Thymus (tissue), 11 donors: ENCODE results near the gene PARVB. TPM values are rescaled to one million over a fixed set of nuclear protein-coding genes. Genes with fewer than 3 reads are reported as not detected.

Experiments
- DNase-seq, 9 donors: peaks; one replicate each; pipeline ENCODE4 v3.0.0-alpha.2; 2013; ENCODE audit warnings: low spot score in 9 of 9, low read depth in 6 of 9, missing footprints in 1 of 9
- H3K27ac ChIP-seq, 2 donors: one replicate each; pipeline ENCODE4 v1.5.1; 2013; ENCODE audit warnings: control low read depth in 1 of 2, low read depth in 1 of 2, low read length in 1 of 2, mild to moderate bottlenecking in 1 of 2, moderate library complexity in 1 of 2
- H3K27me3 ChIP-seq, 2 donors: one replicate each; pipeline ENCODE4 v1.5.1; 2013; ENCODE audit warnings: low read length in 1 of 2; ENCODE audit not compliant: control insufficient read depth in 2 of 2, insufficient read depth in 1 of 2
- H3K36me3 ChIP-seq, 2 donors: one replicate each; pipeline ENCODE4 v1.5.1; 2013; ENCODE audit warnings: low read length in 1 of 2, mild to moderate bottlenecking in 1 of 2, moderate library complexity in 1 of 2; ENCODE audit not compliant: control insufficient read depth in 2 of 2, insufficient read depth in 2 of 2
- H3K4me1 ChIP-seq, 2 donors: one replicate each; pipeline ENCODE4 v1.5.1; 2013; ENCODE audit warnings: low read length in 2 of 2; ENCODE audit not compliant: control insufficient read depth in 2 of 2, insufficient read depth in 2 of 2
- H3K4me3 ChIP-seq, 2 donors: one replicate each; pipeline ENCODE4 v1.5.1; 2013; ENCODE audit warnings: low read length in 2 of 2, control low read depth in 1 of 2, mild to moderate bottlenecking in 1 of 2
- H3K9me3 ChIP-seq, 2 donors: one replicate each; pipeline ENCODE4 v1.5.1; 2013; ENCODE audit warnings: low read length in 1 of 2, mild to moderate bottlenecking in 1 of 2; ENCODE audit not compliant: control insufficient read depth in 2 of 2, insufficient read depth in 1 of 2
- WGBS: extraction: QIAGEN DNeasy Blood & Tissue Kit; methylation state at CpG from one replicate; pipeline ENCODE4 v1.1.7; 2013; 5-methylcytosine and 5-hydroxymethylcytosine counted together
- polyA plus RNA-seq: library from polyadenylated mRNA; stranded (reverse); fragments of 200-250 nt; gene quantifications from one replicate; pipeline ENCODE4 v1.2.3, GENCODE V29; 2013
- total RNA-seq: library from RNA; stranded (reverse); fragments of 120-200 nt; gene quantifications from one replicate; pipeline ENCODE4 v1.2.4, GENCODE V29; 2013
- donor health status: healthy.

PARVB gene
- total and polyA plus RNA-seq, 2 donors: 14.5 to 15.2 TPM

GRCh38 chr22:43988116-43988820 lies 35.8 kb upstream of the PARVB start:
- Histone ChIP-seq H3K27ac (no peak overlapping the region), H3K4me1 (no peaks in the 10 kb centered on the region), H3K4me3 (no peak overlapping the region), H3K36me3 (peaks cover 49 to 66% of the 10 kb centered on the region in 2 donors), H3K9me3 (no peaks in the 10 kb centered on the region), H3K27me3 (no peaks in the 10 kb centered on the region)
- no peak for DNase-seq
- WGBS: 90% methylated on average over 8 of the region's 8 CpGs

DNA sequence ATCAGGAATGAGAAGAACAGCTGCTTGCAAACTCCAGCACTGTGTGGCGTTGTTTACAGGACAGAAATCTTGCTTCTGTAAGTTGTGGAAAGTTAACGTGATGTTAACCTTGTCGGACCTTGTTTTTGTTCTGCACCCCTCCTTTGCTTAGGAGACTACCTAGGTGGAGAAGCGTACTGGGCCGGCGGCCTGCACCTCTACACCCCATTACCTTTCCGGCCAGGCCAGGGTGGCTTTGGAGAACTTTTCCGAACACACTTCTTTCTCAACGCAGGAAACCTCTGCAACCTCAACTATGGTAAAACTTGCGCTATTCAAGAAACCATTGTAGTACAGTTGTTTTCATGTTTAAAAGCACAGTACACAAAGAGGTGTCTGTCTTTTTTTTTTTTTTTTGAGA lies 35.1 kb upstream of the PARVB start:
- Histone ChIP-seq H3K4me1 (no peaks in the 10 kb centered on the region), H3K27me3 (no peaks in the 10 kb centered on the region), H3K27ac (no peak overlapping the region), H3K9me3 (no peaks in the 10 kb centered on the region), H3K4me3 (no peak overlapping the region), H3K36me3 (peaks cover 47 to 65% of the 10 kb centered on the region in 2 donors)
- WGBS: 97% methylated on average over 10 of the region's 10 CpGs
- no peak for DNase-seq

GRCh38 chr22:43990044-43990443 lies 34.1 kb upstream of the PARVB start:
- Histone ChIP-seq H3K36me3 (peaks cover 51 to 70% of the 10 kb centered on the region in 2 donors), H3K27me3 (no peaks in the 10 kb centered on the region), H3K9me3 (no peaks in the 10 kb centered on the region), H3K4me1 (no peaks in the 10 kb centered on the region), H3K4me3 (no peak overlapping the region), H3K27ac (no peak overlapping the region)
- no peak for DNase-seq
- 97% methylated on average over 13 of the region's 13 CpGs for WGBS

DNA sequence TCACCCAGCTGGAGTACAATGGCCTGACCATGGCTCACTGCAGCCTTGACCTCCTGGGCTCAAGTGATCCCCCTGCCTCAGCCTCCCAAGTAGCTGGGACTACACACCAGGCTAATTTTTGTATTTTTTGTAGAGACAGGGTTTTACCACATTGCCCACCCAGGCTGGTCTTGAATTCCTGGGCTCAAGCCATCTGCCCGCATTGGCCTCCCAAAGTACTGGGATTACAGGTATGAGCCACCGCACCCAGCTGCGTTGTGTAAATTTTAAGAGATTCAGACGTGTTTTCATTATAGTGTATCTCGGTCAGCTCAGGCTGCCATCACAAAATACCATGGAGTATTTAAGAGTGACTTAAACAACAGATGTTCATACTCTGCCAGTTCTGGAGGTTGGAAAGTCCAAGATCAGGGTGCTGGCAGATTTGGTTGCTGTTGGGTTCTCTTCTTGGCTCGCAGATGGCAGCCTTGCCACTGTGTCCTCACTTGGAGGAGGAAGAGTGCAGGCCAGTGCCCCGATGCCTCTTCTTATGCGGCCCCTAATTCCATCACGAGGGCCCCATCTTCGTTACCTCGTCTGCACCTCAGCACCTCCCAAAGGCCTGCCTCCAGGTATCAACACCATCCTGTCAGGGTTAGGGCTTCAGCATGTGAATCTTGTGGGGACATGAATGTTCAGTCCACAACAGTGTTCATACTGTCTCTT lies 32.6 kb upstream of the PARVB start:
- no peak overlapping the region for H3K4me3 ChIP-seq
- DNase-seq: no peak
- H3K27me3 ChIP-seq: no peaks in the 10 kb centered on the region
- H3K4me1 ChIP-seq: peaks cover 0 to 11% of the 10 kb centered on the region in 2 donors
- no peaks in the 10 kb centered on the region for H3K9me3 ChIP-seq
- WGBS: 98% methylated on average over 11 of the region's 11 CpGs
- no peak overlapping the region for H3K27ac ChIP-seq
- H3K36me3 ChIP-seq: peaks cover 55 to 62% of the 10 kb centered on the region in 2 donors

GRCh38 chr22:43992331-43992821 lies 31.7 kb upstream of the PARVB start:
- DNase-seq: no peak
- Histone ChIP-seq H3K36me3 (peaks cover 56 to 60% of the 10 kb centered on the region in 2 donors), H3K4me1 (peaks cover 0 to 11% of the 10 kb centered on the region in 2 donors), H3K9me3 (no peaks in the 10 kb centered on the region), H3K4me3 (no peak overlapping the region), H3K27ac (no peak overlapping the region), H3K27me3 (no peaks in the 10 kb centered on the region)
- 93% methylated on average over 16 of the region's 16 CpGs for whole genome bisulfite sequencing

DNA sequence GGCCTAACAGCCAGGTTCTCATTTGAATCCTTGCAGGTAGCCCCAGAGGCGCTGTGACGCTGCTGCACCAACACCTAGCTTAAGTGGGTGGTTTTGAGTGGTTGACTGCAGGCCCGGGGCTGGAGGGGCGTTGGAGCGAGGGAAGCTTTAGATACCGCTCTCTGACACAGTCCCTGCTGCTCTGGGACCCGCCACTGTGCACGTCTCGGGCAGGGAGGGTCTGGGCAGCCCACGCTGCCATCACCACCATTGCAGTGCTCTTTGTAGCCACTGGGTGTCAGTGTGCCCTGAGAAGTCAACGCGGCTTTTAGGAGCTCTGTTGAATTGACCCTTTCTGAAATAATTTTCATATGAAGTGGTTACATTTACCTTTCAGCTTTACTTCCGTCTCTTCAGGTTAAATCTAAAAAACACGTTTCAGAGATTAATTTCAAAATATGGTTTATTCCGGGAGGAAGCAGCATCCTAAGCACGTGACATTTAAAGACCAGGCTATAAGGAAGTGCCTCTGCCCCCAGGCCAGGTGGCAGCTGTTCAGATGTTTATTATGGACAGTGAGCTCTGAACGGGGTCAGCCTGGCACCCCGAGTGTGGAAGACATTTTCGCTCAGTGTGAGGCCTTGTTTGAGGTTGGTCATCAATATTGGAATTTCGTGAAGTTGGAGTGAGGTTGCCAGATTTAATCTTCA lies 30.9 kb upstream of the PARVB start:
- no peak overlapping the region for H3K4me3 ChIP-seq
- no peaks in the 10 kb centered on the region for H3K9me3 ChIP-seq
- H3K27me3 ChIP-seq: no peaks in the 10 kb centered on the region
- H3K4me1 ChIP-seq: peaks cover 0 to 11% of the 10 kb centered on the region in 2 donors
- no peak overlapping the region for H3K27ac ChIP-seq
- DNase-seq: peak; percentile 16 to 72 (median 45)
- peaks cover 59 to 60% of the 10 kb centered on the region in 2 donors for H3K36me3 ChIP-seq
- WGBS: 45% methylated on average over 20 of the region's 20 CpGs

- peaks cover 57 to 58% of the 10 kb centered on the region in 2 donors for H3K36me3 ChIP-seq
- H3K27ac ChIP-seq: no peak overlapping the region
- DNase-seq: no peak
- peaks cover 0 to 11% of the 10 kb centered on the region in 2 donors for H3K4me1 ChIP-seq
- no peaks in the 10 kb centered on the region for H3K9me3 ChIP-seq
- H3K4me3 ChIP-seq: no peak overlapping the region
- WGBS: 98% methylated on average over 11 of the region's 11 CpGs
- H3K27me3 ChIP-seq: no peaks in the 10 kb centered on the region
Observed at GRCh38 chr22:43994006-43994405, 30.1 kb upstream of the PARVB start.

DNA sequence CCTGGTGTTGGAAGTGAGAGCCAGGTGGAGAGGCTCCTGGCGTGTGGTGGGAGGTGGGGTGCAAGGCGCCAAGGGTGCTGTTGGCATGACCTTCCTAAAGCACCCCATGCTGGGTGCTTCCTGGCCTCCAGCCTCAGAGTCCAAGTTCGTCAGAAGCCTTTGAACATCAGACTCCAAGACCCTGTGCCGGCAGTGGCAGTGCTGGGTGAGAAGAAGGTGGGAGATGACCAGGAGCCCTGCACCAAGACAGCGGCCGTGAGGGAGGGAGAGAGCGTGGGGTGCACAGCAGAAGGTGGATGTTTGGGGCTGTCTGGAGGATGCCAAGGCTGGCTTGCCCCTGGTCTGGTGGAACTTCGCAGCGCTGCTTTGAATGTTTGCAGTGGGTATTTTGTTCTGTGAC lies 29.7 kb upstream of the PARVB start:
- Histone ChIP-seq H3K27ac (no peak overlapping the region), H3K4me1 (peaks cover 0 to 11% of the 10 kb centered on the region in 2 donors), H3K27me3 (no peaks in the 10 kb centered on the region), H3K9me3 (no peaks in the 10 kb centered on the region), H3K4me3 (no peak overlapping the region), H3K36me3 (peaks cover 55% of the 10 kb centered on the region in 2 donors)
- DNase-seq: no peak
- WGBS: 97% methylated on average over 9 of the region's 9 CpGs
